HUES48 (cell line): ENCODE results near the gene PCSK4.
A peak's percentile ranks its signal among the peaks of the same experiment; 100 is the strongest.

Source experiments
- H3K27ac ChIP-seq: one replicate; pipeline ENCODE4 v1.7.0; 2013; ENCODE audit warnings: low read depth, low read length, inconsistent platforms
- H3K27me3 ChIP-seq: 2 replicates; pipeline ENCODE4 v1.6.1; 2013; ENCODE audit warnings: mild to moderate bottlenecking, low read length; ENCODE audit not compliant: control insufficient read depth, insufficient read depth
- H3K36me3 ChIP-seq: 2 replicates; pipeline ENCODE4 v1.6.1; 2013; ENCODE audit warnings: low read length; ENCODE audit not compliant: control insufficient read depth, insufficient read depth
- H3K4me1 ChIP-seq: 2 replicates; pipeline ENCODE4 v1.6.1; 2013; ENCODE audit warnings: mild to moderate bottlenecking, low read length; ENCODE audit not compliant: control insufficient read depth, insufficient read depth
- H3K4me3 ChIP-seq: 2 replicates; pipeline ENCODE4 v1.5.1; 2013; ENCODE audit warnings: mild to moderate bottlenecking, low read depth, low read length
- H3K9ac ChIP-seq: 2 replicates; pipeline ENCODE4 v1.6.1; 2013; ENCODE audit warnings: mild to moderate bottlenecking, low read depth, low read length, moderate library complexity
- H3K9me3 ChIP-seq: 2 replicates; pipeline ENCODE4 v1.6.1; 2013; ENCODE audit warnings: low read length; ENCODE audit not compliant: control insufficient read depth, insufficient read depth

Gene PCSK4

GRCh38 chr19:1455002-1455335 lies 35.2 kb downstream of the PCSK4 start:
- H3K9me3 ChIP-seq = no peaks in the 10 kb centered on the region
- H3K27ac ChIP-seq = no peak overlapping the region
- peaks cover 5% of the 10 kb centered on the region; the same call in 1 of the 2 replicates for H3K4me1 ChIP-seq
- H3K27me3 ChIP-seq = peaks cover 45% of the 10 kb centered on the region
- no peak overlapping the region for H3K9ac ChIP-seq
- H3K4me3 ChIP-seq = peak overlapping the region; percentile 35; the same call in 1 of the 2 replicates
- no peaks in the 10 kb centered on the region for H3K36me3 ChIP-seq

- Histone ChIP-seq H3K9ac (no peak overlapping the region), H3K4me1 (peaks cover 8% of the 10 kb centered on the region; the same call in 1 of the 2 replicates), H3K4me3 (no peak overlapping the region), H3K36me3 (no peaks in the 10 kb centered on the region), H3K9me3 (no peaks in the 10 kb centered on the region), H3K27ac (no peak overlapping the region), H3K27me3 (peaks cover 51% of the 10 kb centered on the region)
Observed at GRCh38 chr19:1453525-1454364, 36.4 kb downstream of the PCSK4 start.

GRCh38 chr19:1452802-1453524 lies 37.2 kb downstream of the PCSK4 start:
- H3K27ac ChIP-seq = no peak overlapping the region
- H3K9me3 ChIP-seq = no peaks in the 10 kb centered on the region
- H3K27me3 ChIP-seq = peaks cover 57% of the 10 kb centered on the region
- H3K4me3 ChIP-seq = no peak overlapping the region
- H3K9ac ChIP-seq = no peak overlapping the region
- H3K4me1 ChIP-seq = peaks cover 8% of the 10 kb centered on the region; the same call in 1 of the 2 replicates
- H3K36me3 ChIP-seq = no peaks in the 10 kb centered on the region

- Histone ChIP-seq H3K36me3 (no peaks in the 10 kb centered on the region), H3K9me3 (no peaks in the 10 kb centered on the region), H3K9ac (no peak overlapping the region), H3K4me1 (peaks cover 8% of the 10 kb centered on the region; the same call in 1 of the 2 replicates), H3K27me3 (peaks cover 65% of the 10 kb centered on the region), H3K4me3 (no peak overlapping the region), H3K27ac (no peak overlapping the region)
Observed at GRCh38 chr19:1451916-1452801, 38.0 kb downstream of the PCSK4 start.

GRCh38 chr19:1450735-1451731 lies 39.1 kb downstream of the PCSK4 start:
- no peaks in the 10 kb centered on the region for H3K9me3 ChIP-seq
- H3K4me3 ChIP-seq = no peak overlapping the region
- peaks cover 8% of the 10 kb centered on the region; the same call in 1 of the 2 replicates for H3K4me1 ChIP-seq
- no peak overlapping the region for H3K9ac ChIP-seq
- H3K27me3 ChIP-seq = peaks cover 67% of the 10 kb centered on the region
- H3K27ac ChIP-seq = no peak overlapping the region
- H3K36me3 ChIP-seq = no peaks in the 10 kb centered on the region

- H3K9ac ChIP-seq = no peak within 1 kb of the TSS
- peak within 1 kb of the TSS; percentile 27; the same call in 1 of the 2 replicates for H3K4me3 ChIP-seq
- no peak within 1 kb of the TSS for H3K27ac ChIP-seq
Observed at GRCh38 chr19:1449467-1450442, 40.4 kb downstream of the PCSK4 start, which contains the start of gene APC2. Gene APC2, plus strand, starts transcription at chr19:1450121. Its CDS starts 2,881 bp downstream, at chr19:1453002.

GRCh38 chr19:1447944-1448343 lies 42.2 kb downstream of the PCSK4 start:
- Histone ChIP-seq H3K27ac (no peak overlapping the region), H3K9ac (no peak overlapping the region), H3K36me3 (no peaks in the 10 kb centered on the region), H3K4me3 (no peak overlapping the region), H3K9me3 (no peaks in the 10 kb centered on the region), H3K27me3 (peaks cover 65% of the 10 kb centered on the region), H3K4me1 (peaks cover 8% of the 10 kb centered on the region; the same call in 1 of the 2 replicates)

More at GRCh38 chr19:1449467-1450442, 40.4 kb downstream of the PCSK4 start, which contains the start of gene APC2:
- no peaks in the 10 kb centered on the region for H3K36me3 ChIP-seq
- H3K4me1 ChIP-seq = peaks cover 8% of the 10 kb centered on the region; the same call in 1 of the 2 replicates
- peaks cover 69% of the 10 kb centered on the region for H3K27me3 ChIP-seq
- no peaks in the 10 kb centered on the region for H3K9me3 ChIP-seq

GRCh38 chr19:1447504-1447903 lies 42.6 kb downstream of the PCSK4 start:
- Histone ChIP-seq H3K27me3 (peaks cover 60% of the 10 kb centered on the region), H3K36me3 (peaks cover 3% of the 10 kb centered on the region), H3K4me3 (no peak overlapping the region), H3K27ac (no peak overlapping the region), H3K9ac (no peak overlapping the region), H3K9me3 (no peaks in the 10 kb centered on the region), H3K4me1 (peaks cover 7% of the 10 kb centered on the region; the same call in 1 of the 2 replicates)
